ENCODE measurements around the gene MAML3. TPM values are rescaled to one million over a fixed set of nuclear protein-coding genes. Genes with fewer than 3 reads are reported as not detected.

MAML3 gene
- total and polyA plus RNA-seq, 2 of the 13 experiments (the other 11 are each of a cell fraction or from before 2014, with no cell fraction given): 0.05 to 0.13 TPM

- TF ChIP-seq ATF5 (CRISPR knock-in tag; IDR thresholded peaks at IDR 0.05; ENCODE audit: low read depth) (no peak), ZFP36 (IDR thresholded peaks at IDR 0.05; ENCODE audit: borderline replicate concordance, low read depth, low read length, partially characterized antibody) (no peak), SNAI1 (CRISPR knock-in tag; IDR thresholded peaks at IDR 0.05; ENCODE audit: borderline replicate concordance) (no peak), ZBTB40 (IDR thresholded peaks at IDR 0.05) (no peak), ZBTB40 (CRISPR knock-in tag; IDR thresholded peaks at IDR 0.05) (no peak; the same call in 1 of the 2 replicates), PHF21A (CRISPR knock-in tag; IDR thresholded peaks at IDR 0.05) (no peak; the same call in 1 of the 2 replicates), ZNF781 (CRISPR knock-in tag; IDR thresholded peaks at IDR 0.05; ENCODE audit: borderline replicate concordance, not compliant biosample characterization) (no peak), KAT8 (CRISPR knock-in tag; IDR thresholded peaks at IDR 0.05) (no peak), CEBPG (CRISPR knock-in tag; IDR thresholded peaks at IDR 0.05) (peak; percentile 46; the same call in 1 of the 2 replicates), SATB2 (CRISPR knock-in tag; IDR thresholded peaks at IDR 0.05) (no peak), ZNF83 (CRISPR knock-in tag; IDR thresholded peaks at IDR 0.05; ENCODE audit: borderline replicate concordance) (no peak), SIX4 (CRISPR knock-in tag; IDR thresholded peaks at IDR 0.05) (no peak), ZMAT3 (CRISPR knock-in tag; conservative IDR thresholded peaks at IDR 0.05) (no peak), ZNF549 (CRISPR knock-in tag; IDR thresholded peaks at IDR 0.05) (no peak), ZNF709 (CRISPR knock-in tag; IDR thresholded peaks at IDR 0.05) (no peak), RARA (CRISPR knock-in tag; IDR thresholded peaks at IDR 0.05) (peak; percentile 54; the same call in 1 of the 2 replicates), ZNF274 (CRISPR knock-in tag; IDR thresholded peaks at IDR 0.05) (no peak), RFX1 (IDR thresholded peaks at IDR 0.05) (no peak), NR1H2 (CRISPR knock-in tag; IDR thresholded peaks at IDR 0.05; ENCODE audit: borderline replicate concordance, low read depth) (no peak), PREB (CRISPR knock-in tag; IDR thresholded peaks at IDR 0.05) (no peak), IRF1 (CRISPR knock-in tag; IDR thresholded peaks at IDR 0.05; ENCODE audit: low read depth) (no peak)
These were observed 297.0 kb downstream of the MAML3 start (continued) for GRCh38 chr4:139857021-139857420.

Measured in HepG2 (cell line).